Anterior cingulate cortex (tissue), 58 donors: ENCODE results near the gene MAB21L1.

Source experiments
- DNase-seq, 58 donors: peaks; one replicate each; lab custom pipeline; 2025; lab: John Stamatoyannopoulos, UW

The MAB21L1 gene

DNA sequence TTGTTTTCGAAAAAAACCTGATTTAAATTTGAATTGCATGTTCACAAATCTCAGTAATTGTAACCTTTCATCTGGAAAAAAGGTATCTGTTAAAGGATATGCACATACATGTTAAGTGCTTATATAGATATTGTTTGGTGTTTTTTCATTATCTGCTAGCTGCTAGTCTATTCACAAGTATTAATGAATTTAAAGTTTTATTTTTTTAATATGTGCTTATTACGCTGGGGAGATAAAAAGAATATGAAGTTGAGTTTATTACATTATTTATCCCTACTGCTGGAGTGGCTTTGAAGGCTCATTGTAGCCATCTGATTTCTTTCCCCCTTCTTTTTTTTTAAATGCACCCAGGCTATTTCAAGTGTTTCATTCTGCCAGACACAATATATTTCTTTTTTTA is 3.9 kb upstream of the MAB21L1 start:
- DNase-seq, result no peak

DNA sequence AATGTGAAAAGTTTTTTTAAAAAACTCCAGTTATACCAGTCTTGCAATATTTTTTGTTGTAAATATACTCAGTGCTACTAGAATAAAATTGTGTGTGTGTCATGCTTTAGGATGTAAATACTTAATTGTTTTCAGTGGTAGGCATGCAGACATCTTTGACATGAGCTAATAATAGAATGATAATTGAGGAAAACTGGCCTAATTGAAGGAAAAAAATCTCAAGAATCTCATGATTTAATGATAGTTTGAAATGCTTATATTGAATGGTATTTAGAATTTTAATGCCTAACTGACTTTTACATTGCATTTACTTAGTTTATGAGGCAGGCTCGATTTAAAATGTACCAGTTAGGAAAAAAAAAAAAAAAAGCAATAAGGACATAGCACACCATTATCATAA is 3.2 kb upstream of the MAB21L1 start:
- no peak for DNase-seq

DNA sequence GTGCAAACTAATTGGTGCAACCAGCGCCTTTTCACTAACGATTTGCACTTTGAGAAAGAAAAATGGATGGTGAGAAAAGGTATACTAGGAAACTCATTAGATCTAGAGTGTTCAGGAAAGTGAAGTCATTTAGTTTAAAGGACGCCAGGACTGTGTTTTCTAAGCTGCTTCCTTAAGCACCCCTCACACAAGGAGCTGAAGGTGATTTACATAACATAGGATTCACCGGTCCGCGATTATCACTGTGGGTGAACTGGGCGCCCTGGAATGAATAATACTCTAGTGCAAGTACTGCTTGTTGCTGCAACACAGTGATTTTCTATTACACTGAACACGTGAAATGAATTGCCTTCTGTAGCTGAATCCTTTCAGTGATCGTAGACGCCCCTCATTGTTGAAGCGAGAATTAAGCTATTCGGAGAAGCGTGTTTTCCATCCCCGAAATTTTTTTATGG is 2.6 kb upstream of the MAB21L1 start:
- DNase-seq, result no peak

DNA sequence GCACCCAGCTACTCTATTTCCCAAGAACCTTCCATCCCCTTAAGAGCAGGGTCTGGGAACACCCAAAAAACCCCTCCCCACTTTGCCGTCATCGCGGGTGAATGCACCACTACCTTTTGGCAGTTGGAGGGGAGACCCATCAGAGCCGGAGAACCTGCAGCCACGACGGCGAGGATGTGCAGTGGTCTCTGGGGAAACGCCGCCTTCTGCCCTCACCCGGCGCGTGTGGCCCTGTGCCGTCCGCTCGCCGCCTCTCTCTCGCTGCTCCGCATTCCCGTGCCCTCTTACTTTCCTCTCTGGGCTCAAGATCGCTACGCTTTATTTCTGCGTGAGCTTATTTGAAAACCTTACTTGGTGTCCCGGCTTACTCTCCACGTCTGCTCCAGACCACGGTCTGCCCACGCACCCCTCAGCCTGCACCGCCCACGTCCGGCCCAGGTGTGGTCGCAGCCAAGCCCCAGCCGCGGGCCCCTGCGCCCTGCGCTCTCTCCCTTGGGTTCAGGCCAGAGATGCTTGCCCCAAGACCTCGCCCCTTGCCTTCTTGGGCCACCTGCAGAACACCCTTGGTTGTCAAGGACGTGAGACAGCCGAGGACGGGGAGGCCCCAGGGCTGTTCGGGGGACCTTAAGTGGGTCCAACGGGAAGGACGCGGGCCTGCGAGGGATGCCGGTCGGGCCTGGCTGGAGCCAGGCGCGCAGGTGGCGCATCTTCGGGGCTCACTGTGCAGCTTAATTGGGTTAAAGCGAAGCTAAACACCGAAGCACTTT is 2.0 kb upstream of the MAB21L1 start:
- DNase-seq, result no peak

DNA sequence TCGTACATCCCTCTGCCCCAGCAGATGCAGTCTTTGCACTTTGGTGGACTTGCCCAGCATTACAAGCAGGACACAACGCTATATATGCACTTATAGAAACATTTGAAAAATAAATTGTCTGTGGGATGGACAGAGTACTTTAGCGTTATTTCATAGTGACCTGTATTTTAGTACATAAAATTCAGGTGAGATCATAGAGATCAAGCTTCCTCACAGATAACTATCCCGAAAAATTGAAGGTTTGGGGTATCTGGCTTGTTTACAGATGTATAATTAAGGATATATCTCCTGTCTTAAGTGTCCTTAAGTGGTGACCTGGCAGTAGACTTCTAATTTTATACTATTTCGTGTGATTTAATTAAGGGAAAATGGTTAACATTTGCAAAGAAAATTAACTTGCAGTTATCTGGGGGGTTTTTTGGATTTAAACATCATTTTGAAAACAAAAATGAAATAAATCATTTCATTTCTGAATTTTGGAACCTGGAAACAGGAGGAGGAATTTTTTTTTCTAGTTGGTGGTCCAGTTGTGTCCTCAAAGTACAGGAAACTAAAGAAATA is 977 bp upstream of the MAB21L1 start:
- DNase-seq, result no peak

DNA sequence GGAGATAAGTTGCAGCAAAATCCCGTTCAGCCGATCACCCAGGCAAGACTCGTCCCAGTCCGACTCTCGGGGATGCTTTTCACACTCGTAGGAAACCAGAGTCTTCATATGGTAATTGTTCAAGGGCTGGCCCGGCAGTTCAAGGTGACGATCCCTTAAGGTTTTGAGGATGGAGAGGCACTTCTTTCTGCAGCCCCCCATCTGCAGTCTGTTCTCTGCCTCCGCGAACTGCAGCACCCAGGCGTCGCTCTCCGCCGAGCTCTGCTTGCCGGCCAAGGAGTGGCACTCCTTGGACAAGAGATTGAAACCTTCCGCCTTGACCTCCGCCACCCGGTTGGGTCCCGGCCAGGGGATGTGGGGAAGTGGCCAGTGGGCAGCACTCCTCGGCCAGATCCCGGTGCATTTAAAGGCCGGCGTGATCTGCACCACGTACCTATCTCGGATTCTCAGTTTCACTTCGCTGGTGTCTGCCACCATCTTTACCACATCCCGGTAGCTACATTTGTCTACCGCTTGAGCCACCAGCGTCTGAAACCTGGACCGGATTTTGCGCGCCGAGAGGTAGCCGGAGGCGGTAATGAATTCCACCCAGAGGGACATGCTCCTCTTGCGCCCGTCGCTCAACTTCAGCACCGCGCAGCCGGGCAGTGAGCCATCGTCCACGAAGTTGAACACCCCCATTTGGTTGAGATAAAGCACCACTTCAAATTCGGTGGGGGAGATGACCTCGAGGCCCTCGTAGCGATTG is 1.1 kb downstream of the MAB21L1 start:
- peak in 13 of 58 donors; percentile 9 to 46 (median 22) for DNase-seq

DNA sequence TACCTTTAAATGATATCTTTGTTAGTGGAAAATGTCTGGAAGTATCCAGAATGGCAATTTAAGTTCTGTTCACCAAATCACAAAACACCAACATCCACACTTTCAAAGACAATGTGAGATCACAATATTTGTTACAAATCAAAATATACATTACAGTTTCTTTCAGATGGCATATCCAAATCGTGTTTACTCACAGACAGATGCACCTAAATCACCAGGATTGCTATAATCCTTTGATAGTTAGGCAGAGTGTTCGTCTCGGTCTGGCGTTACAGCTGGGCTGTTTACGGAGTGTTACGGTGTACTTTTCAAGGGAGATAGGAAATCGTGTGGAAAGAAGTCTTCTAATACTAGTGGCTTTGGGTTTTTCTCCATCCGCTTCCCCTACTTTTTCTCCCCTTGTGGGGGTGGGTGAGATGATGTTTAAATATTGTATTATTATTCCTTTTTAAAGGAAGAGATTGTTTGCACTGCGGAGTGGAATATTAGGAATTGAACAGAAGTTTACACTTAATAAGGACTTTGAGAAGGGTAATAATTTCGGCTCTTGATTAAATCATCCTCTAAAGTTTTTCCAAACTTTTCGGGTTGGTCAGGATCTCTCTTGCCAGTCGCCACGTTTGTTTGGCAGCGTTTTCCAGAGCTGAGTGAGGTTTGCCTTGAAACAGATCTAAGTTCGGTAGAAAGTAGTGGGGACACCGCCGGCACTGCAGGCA is 1.8 kb downstream of the MAB21L1 start:
- DNase-seq, result no peak

DNA sequence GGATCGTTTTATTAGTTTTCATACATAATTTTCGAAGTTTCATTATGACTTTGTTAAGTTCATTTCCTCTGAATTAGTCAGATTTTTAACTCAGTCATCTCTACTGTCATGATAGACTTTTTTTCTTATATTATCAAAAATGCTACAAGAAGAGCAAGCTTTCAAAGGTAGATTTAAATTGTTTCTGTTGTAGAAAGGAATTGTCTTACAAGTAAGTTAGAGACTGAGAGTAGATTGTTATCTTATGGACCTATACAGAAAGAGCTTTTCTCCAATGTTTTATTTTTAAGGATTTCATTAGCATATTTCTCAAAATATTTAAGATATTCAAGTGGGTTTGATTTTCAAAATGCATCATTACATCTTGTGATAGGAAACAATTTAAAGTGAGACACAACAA is 2.7 kb downstream of the MAB21L1 start:
- DNase-seq, result no peak

DNA sequence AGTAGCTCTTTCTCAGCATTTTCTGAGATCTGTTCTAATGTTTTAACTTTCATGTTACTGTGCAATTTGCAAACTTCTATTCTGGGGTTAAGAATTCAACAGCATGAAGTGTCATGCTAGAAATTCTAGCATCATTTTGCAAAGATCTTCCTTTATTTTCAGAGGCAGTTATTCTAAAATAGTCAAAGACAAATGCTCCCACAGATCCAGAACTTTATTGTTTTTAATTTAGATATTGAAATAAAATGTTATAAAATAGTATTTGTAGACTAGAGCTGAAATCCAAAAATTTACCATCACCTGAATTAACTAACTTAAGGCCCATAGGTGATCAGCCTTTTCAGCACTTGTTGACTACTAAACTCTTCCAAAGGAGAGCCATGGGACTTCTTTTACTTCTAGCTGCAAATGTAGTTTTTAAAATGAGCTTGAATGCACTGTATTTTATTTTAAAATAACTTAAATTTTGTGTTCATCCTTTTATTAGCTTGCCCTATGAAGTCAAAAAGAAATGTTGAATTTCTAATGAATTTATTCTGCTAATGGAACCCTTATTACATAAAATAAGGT is 3.2 kb downstream of the MAB21L1 start:
- no peak for DNase-seq

DNA sequence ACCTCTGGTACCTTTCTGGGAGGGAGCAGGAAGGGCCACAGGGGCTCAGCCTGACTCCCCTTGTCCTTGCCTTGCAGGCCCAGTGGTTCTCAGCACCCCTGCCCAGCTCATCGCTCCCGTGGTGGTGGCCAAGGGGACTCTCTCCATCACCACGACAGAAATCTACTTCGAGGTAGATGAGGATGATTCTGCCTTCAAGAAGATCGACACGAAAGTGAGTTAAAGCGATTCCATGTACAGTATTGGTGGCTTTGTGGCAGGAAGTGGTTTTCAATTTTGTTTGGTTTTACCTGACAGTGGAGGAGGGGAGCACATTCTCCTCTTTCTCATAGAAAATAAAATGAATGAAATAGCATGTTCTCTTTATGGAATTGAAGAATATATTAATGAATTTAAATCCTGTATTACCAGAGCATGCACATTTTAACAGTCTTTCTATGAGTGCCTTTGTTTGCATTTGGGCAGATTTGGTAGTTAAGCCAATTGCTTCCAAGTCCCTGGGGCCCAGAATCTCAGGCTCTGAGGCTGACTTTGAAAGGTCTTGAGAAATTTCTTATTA is 4.1 kb downstream of the MAB21L1 start:
- DNase-seq, result no peak

DNA sequence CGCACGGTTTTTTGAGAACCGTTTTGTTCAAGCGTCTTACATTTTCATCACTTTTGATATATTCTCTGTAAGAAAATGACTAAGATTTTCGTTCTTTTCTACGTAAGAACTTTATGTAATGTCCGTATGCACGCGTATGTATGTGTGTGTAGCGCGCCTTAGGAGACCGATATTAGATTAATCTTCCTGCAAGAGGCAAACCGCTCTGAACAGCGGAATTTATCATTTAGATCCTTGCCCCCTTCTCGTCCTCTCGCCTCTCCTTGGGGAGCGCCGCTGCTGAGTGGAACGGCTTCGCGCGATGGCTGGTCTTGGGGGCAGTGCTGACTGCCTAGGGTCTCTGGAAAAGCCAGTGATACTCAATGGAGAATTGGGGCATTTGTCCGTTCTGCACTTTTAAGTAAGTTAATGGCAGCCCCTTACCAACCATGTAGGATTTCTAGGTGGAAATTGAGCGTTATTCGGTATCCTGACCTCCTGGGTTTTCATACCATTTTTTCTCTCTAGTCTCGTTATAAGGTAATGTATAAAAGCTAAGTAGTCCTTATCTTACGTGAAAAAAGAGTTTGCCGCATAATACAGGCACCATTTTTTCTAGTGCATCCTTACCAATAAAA is 4.7 kb downstream of the MAB21L1 start:
- no peak for DNase-seq

DNA sequence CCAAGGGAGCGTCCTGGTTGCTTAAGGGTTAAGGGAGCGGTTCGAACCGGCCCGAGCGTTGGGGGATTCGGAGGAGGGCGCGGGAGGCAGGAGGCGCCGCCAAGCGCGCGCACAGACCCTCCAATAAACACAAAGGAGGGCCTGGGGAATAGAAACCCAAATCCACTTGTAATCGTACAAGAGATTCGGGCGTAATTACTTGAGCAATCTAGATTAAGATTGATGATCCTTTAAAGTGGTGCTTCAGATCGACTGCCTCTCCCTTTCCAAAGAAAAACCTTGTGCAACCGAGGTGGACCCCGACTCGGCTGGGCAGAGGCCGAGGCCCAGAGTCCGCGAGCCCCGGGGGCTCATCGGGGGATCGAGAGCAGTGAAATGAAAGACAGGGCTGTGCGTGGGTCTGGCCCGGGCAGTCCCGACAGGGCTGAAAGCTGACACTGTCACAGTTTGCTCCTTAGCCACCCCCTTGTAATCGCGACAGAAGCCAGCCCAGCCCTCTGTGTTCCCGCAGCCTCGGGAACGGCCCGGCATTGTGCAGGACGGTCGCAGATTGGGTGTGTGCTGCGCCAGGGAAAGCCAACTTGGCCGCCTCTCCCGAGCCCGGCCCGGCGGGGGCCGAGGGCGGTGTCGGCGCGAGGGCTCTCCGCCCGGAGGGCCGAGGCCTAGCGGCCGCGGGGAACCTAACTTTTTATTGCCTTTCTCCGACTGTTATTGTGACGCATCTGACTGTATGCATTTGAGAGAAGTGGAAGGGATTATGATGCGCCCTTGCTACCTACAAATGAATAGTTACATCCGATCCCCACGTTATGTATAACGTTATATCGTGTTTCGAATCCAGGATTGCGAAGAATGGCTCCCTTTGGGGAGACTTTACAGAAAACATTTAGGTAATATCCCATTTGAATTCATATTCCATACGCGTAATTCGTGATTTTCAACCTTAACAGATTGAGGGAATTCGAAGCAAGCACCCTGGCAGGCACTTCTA is 5.5 kb downstream of the MAB21L1 start:
- DNase-seq, result peak in 13 of 58 donors; percentile 2 to 48 (median 8)

DNA sequence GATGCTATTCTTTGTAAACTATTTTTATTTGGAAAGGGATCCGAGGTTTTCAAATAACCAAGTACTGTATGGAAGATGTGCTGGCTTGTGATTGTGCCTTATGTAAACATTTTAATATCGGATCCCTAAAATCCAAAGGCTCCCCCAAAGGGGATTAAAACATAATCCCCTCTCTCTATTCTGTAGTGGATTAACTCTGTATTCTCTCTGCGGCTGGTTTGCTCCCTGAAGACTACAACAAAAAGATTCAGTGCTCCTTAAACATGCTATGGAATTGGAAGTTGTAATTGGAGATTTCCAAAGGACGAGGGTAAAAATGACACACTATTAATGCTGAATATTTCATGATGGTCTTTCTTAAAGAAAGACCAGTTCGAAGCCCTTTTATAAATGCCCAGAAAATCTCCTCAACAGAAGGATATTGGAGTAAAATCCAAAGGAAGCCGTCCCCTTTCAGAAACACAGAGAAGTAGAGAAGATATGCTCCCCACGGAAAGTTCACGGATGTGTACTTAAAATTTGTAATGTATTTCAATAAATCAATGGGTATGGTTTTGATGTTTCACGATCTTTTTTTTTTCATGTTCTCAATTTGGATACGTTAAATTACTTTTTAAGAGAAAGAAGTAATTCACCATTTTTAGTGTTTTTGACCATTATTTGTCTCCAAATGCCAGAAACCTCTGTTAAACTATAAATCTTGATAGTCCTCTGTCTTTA is 6.5 kb downstream of the MAB21L1 start:
- DNase-seq, result no peak

DNA sequence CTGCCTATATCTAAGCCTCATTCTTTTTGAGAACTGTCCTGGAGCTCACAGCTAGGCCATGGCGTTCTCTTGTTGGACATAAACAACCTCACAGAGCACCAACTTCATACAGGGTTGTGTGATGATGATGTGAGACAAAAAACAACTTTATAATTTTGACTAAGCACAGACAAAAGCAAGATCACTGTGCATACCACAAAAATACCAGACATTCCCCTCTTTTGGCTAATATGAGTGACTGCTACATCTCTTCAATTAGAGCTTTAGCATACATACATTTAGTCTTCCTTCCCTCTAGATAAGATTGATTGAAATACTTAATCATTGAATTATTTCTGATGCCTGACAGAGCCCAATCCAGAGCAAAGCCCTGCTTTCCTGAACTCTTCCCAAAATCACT is 8.3 kb downstream of the MAB21L1 start:
- no peak for DNase-seq

DNA sequence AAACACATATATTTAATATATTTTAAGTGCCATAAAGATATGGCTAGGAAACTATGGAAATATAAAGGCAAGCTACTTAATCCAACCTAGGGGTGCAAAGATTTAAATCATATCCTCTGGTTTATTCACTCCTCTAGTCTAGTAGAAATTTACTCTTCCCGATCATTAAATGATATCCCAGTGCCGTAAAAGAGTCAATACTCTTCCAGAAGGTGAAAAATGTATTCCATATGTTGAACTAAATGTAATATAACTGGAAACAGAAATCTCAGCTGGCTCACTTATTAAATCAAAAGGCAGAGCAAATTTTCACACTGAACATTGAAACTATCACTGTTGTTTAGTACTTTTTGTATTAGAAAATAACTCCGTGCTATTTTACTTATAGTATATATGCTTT is 11.1 kb downstream of the MAB21L1 start:
- no peak for DNase-seq

DNA sequence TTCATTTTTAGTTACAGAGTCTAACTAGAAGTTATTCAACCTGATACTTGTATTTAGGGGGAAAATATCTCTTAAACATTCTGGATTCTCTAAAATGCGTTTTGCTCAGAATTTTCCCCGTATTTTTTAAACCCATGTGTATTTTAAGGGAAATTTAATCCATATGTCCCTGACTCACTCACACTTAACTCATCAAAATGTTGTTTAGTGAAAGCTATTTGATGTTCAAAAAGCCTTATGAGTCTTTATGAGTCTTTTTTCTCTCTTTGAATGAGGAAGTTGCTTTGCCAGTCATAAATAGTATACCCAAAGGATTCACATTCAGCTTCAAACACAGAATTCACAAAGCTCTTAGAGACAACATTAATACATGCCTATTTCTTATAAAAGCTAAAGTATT is 16.4 kb downstream of the MAB21L1 start:
- DNase-seq, result peak in 1 of 58 donors; percentile 9

DNA sequence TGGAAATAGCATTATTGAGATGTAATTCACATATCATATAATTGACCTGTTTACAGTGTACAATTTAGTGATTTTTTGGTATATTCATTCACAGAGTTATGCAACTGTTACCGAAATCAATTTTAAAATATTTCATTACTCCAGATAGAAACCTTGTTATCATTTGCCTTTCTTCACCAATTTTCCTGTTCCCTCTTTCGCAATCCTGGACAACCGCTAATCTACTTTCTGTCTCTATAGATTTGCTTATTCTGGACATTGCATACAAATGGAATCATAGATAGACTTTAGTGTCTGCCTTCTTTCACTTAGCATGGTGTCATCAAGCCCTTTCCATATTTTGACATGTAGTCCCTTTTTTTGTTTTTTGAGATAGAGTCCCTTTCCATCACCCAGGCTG is 19.2 kb downstream of the MAB21L1 start:
- no peak for DNase-seq

DNA sequence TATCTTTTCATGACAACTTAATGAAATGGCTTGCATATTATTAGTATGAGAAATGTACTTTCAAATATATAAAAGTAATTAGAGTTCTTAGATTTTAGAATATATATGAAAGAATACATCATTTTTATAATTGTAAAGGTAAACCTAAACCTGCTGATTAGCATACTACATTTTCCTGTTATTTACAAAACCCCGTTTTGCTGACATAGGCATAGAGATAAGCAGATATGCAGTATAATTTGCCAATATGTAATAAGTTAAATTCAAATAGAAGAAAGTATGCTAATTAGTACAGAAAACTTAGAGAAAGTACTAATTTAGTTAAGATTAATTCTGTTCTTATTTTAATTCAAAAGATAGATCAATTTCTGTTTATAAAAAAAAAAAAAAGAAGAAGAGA is 21.5 kb downstream of the MAB21L1 start:
- no peak for DNase-seq
